ENCODE measurements around the gene RCSD1.

GRCh38 chr1:167602840-167603239 is 27.2 kb upstream of the RCSD1 start:
- TF ChIP-seq CTCF (IDR thresholded peaks at IDR 0.05; ENCODE audit: insufficient read depth, low read depth, low read length) (no peak), EZH2 (IDR thresholded peaks at IDR 0.05; ENCODE audit: insufficient read depth, low read length) (no peak)

Data from astrocyte (in vitro differentiated cells and primary cell).